ENCODE measurements around the gene PLEKHA5. TPM values are rescaled to one million over a fixed set of nuclear protein-coding genes. Genes with fewer than 3 reads are reported as not detected.

Gene PLEKHA5
- total and polyA plus RNA-seq, 4 donors = 4.9 to 88.5 (median 20.9) TPM

DNA sequence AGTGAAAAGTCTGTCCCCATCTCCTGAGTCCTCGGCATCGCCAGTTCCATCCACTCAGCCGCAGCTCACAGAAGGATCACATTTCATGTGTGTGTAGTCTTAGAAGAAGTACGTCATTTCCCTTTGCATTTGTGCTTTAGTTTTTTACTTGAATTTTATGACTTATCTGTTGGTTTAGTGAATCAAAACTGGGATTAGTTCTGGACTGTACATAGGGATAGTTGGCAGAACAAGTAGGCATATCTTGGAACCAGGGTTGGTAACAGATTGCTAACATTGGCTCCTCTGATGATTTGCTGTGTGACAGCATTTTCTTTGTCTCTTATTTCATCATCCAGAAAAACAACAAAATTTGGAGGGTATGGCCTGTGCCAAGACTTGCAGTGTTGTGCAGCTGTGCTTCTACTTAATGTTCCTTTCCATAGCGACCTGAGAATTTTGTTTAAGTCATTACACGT is 240.2 kb downstream of the PLEKHA5 start:
- DNase-seq (peak; percentile 34 to 73 (median 63)), ATAC-seq (ENCODE audit: insufficient read depth, low FRiP score) (no peak)
- no peaks in the 10 kb centered on the region for H3K9me3 ChIP-seq (ENCODE audit: control insufficient read depth in 4 of 4, insufficient read depth in 3 of 4, low read length in 3 of 4)
- no peaks in the 10 kb centered on the region for H3K27me3 ChIP-seq (ENCODE audit: control insufficient read depth in 3 of 3, insufficient read depth in 3 of 3, low read length in 2 of 3)
- WGBS, 2 donors = 83 to 86% methylated on average over 6 of the region's 6 CpGs
- H3K27ac ChIP-seq (ENCODE audit: low read depth in 1 of 2, low read length in 1 of 2) = peak overlapping the region in 1 of 2 donors; percentile 26
- peaks cover 10 to 24% (median 12%) of the 10 kb centered on the region in 4 donors for H3K36me3 ChIP-seq (ENCODE audit: control insufficient read depth in 4 of 4, insufficient read depth in 4 of 4, low read length in 4 of 4)
- H3K9ac ChIP-seq (ENCODE audit: insufficient read depth in 1 of 2, low read length in 2 of 2) = no peak overlapping the region
- TF ChIP-seq, protein P1, sequence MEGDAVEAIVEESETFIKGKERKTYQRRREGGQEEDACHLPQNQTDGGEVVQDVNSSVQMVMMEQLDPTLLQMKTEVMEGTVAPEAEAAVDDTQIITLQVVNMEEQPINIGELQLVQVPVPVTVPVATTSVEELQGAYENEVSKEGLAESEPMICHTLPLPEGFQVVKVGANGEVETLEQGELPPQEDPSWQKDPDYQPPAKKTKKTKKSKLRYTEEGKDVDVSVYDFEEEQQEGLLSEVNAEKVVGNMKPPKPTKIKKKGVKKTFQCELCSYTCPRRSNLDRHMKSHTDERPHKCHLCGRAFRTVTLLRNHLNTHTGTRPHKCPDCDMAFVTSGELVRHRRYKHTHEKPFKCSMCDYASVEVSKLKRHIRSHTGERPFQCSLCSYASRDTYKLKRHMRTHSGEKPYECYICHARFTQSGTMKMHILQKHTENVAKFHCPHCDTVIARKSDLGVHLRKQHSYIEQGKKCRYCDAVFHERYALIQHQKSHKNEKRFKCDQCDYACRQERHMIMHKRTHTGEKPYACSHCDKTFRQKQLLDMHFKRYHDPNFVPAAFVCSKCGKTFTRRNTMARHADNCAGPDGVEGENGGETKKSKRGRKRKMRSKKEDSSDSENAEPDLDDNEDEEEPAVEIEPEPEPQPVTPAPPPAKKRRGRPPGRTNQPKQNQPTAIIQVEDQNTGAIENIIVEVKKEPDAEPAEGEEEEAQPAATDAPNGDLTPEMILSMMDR (IDR thresholded peaks at IDR 0.05; ENCODE audit: control extremely low read depth, extremely low read depth) = no peak
- no peak overlapping the region for H3K4me3 ChIP-seq
- no peaks in the 10 kb centered on the region for H3K4me1 ChIP-seq (ENCODE audit: control insufficient read depth in 5 of 5, insufficient read depth in 5 of 5, low read length in 5 of 5)

GRCh38 chr12:19373586-19373985 is 244.1 kb downstream of the PLEKHA5 start:
- DNase-seq = peak in 2 of 3 donors; percentile 47 to 64
- TF ChIP-seq, protein P1 (IDR thresholded peaks at IDR 0.05; ENCODE audit: control extremely low read depth, extremely low read depth) = no peak
- H3K9me3 ChIP-seq (ENCODE audit: control insufficient read depth in 4 of 4, insufficient read depth in 3 of 4, low read length in 3 of 4) = no peaks in the 10 kb centered on the region
- no peak overlapping the region for H3K4me3 ChIP-seq
- WGBS, 2 donors = 88 to 93% methylated on average over 4 of the region's 4 CpGs
- no peak for ATAC-seq (ENCODE audit: insufficient read depth, low FRiP score)
- peaks cover 5 to 24% (median 11%) of the 10 kb centered on the region in 4 donors for H3K36me3 ChIP-seq (ENCODE audit: control insufficient read depth in 4 of 4, insufficient read depth in 4 of 4, low read length in 4 of 4)
- no peak overlapping the region for H3K27ac ChIP-seq (ENCODE audit: low read depth in 1 of 2, low read length in 1 of 2)
- no peaks in the 10 kb centered on the region for H3K4me1 ChIP-seq (ENCODE audit: control insufficient read depth in 5 of 5, insufficient read depth in 5 of 5, low read length in 5 of 5)
- no peak overlapping the region for H3K9ac ChIP-seq (ENCODE audit: insufficient read depth in 1 of 2, low read length in 2 of 2)
- H3K27me3 ChIP-seq (ENCODE audit: control insufficient read depth in 3 of 3, insufficient read depth in 3 of 3, low read length in 2 of 3) = no peaks in the 10 kb centered on the region

- ATAC-seq (ENCODE audit: insufficient read depth, low FRiP score) (no peak), DNase-seq (no peak)
- no peaks in the 10 kb centered on the region for H3K4me1 ChIP-seq (ENCODE audit: control insufficient read depth in 5 of 5, insufficient read depth in 5 of 5, low read length in 5 of 5)
- H3K27me3 ChIP-seq (ENCODE audit: control insufficient read depth in 3 of 3, insufficient read depth in 3 of 3, low read length in 2 of 3) = no peaks in the 10 kb centered on the region
- 87% methylated on average over 2 of the region's 2 CpGs for WGBS, 2 donors
- no peak overlapping the region for H3K4me3 ChIP-seq
- TF ChIP-seq, protein P1 (IDR thresholded peaks at IDR 0.05; ENCODE audit: control extremely low read depth, extremely low read depth) = no peak
- no peak overlapping the region for H3K27ac ChIP-seq (ENCODE audit: low read depth in 1 of 2, low read length in 1 of 2)
- H3K36me3 ChIP-seq (ENCODE audit: control insufficient read depth in 4 of 4, insufficient read depth in 4 of 4, low read length in 4 of 4) = peaks cover 3 to 22% (median 7%) of the 10 kb centered on the region in 4 donors
- no peaks in the 10 kb centered on the region for H3K9me3 ChIP-seq (ENCODE audit: control insufficient read depth in 4 of 4, insufficient read depth in 3 of 4, low read length in 3 of 4)
- no peak overlapping the region for H3K9ac ChIP-seq (ENCODE audit: insufficient read depth in 1 of 2, low read length in 2 of 2)
Observed at GRCh38 chr12:19375888-19376287, 246.4 kb downstream of the PLEKHA5 start.

DNA sequence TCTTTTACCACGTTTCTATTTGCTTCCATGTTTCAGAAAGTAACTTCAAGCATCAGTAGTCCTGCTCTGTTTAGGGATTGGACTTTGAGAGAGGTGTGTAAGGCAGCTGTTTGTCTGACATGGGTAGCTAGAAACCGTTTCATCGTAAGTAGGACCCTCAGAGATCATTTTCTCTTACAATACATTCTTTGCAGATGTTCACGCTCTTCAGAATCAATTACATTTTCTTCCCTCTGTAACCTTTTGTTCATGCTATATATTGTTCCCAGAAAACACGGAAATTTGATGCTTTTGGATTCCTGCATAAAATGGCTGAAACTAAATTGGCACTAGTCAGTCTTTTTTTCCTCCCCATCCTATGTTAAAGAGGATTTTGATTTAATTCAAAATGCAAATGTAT is 247.2 kb downstream of the PLEKHA5 start:
- no peaks in the 10 kb centered on the region for H3K9me3 ChIP-seq (ENCODE audit: control insufficient read depth in 4 of 4, insufficient read depth in 3 of 4, low read length in 3 of 4)
- no peaks in the 10 kb centered on the region for H3K4me1 ChIP-seq (ENCODE audit: control insufficient read depth in 5 of 5, insufficient read depth in 5 of 5, low read length in 5 of 5)
- peaks cover under 1 to 15% (median 4%) of the 10 kb centered on the region in 4 donors for H3K36me3 ChIP-seq (ENCODE audit: control insufficient read depth in 4 of 4, insufficient read depth in 4 of 4, low read length in 4 of 4)
- TF ChIP-seq, protein P1 (IDR thresholded peaks at IDR 0.05; ENCODE audit: control extremely low read depth, extremely low read depth) = no peak
- no peak for ATAC-seq (ENCODE audit: insufficient read depth, low FRiP score)
- no peak overlapping the region for H3K9ac ChIP-seq (ENCODE audit: insufficient read depth in 1 of 2, low read length in 2 of 2)
- WGBS, 2 donors = 92 to 96% methylated on average over 5 of the region's 5 CpGs
- no peaks in the 10 kb centered on the region for H3K27me3 ChIP-seq (ENCODE audit: control insufficient read depth in 3 of 3, insufficient read depth in 3 of 3, low read length in 2 of 3)
- no peak overlapping the region for H3K4me3 ChIP-seq
- no peak overlapping the region for H3K27ac ChIP-seq (ENCODE audit: low read depth in 1 of 2, low read length in 1 of 2)
- DNase-seq = no peak

Measured in lung (tissue), 12 donors.